Keratinocyte (primary cell): ENCODE data around the gene SLC26A8.

Experiments
- EZH2 ChIP-seq: IDR thresholded peaks from one replicate; pipeline ENCODE4 v1.6.1; 2012; ENCODE audit warnings: inconsistent platforms, mild to moderate bottlenecking, low read length, moderate library complexity
- TF ChIP-seq, protein P1 (sequence below), 3 experiments: IDR thresholded peaks in 1 of 3; conservative IDR thresholded peaks in 1 of 3; optimal IDR thresholded peaks in 1 of 3; 2 replicates in 2 of 3; 3 replicates in 1 of 3; pipeline versions ENCODE3 to v1.5.1; 2011; ENCODE audit warnings: low read length in 3 of 3, mild to moderate bottlenecking in 3 of 3, moderate library complexity in 2 of 3, control low read depth in 1 of 3, inconsistent platforms in 1 of 3; ENCODE audit not compliant: insufficient read depth in 2 of 3; ENCODE audit errors: extremely low read depth in 1 of 3

DNA sequence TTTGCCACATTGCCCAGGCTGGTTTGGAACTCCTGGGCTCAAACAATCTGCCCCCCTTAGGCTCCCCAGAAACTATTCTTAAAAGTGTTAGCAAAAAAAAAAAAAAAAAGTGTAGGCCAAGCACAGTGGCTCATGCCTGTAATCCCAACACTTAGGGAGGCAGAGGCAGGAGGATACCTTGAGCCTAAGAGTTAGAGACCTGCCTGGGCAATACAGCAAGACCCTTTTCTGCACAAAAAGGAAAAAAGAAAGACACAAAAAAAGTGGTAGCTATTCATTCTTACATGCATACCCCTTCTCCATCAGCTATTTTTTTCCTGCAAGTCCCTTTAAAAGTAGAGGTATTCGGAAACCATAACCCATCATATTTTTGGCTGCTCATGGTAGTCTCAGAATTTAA, 100.3 kb downstream of the SLC26A8 start:
- TF ChIP-seq, protein P1, sequence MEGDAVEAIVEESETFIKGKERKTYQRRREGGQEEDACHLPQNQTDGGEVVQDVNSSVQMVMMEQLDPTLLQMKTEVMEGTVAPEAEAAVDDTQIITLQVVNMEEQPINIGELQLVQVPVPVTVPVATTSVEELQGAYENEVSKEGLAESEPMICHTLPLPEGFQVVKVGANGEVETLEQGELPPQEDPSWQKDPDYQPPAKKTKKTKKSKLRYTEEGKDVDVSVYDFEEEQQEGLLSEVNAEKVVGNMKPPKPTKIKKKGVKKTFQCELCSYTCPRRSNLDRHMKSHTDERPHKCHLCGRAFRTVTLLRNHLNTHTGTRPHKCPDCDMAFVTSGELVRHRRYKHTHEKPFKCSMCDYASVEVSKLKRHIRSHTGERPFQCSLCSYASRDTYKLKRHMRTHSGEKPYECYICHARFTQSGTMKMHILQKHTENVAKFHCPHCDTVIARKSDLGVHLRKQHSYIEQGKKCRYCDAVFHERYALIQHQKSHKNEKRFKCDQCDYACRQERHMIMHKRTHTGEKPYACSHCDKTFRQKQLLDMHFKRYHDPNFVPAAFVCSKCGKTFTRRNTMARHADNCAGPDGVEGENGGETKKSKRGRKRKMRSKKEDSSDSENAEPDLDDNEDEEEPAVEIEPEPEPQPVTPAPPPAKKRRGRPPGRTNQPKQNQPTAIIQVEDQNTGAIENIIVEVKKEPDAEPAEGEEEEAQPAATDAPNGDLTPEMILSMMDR (optimal IDR thresholded peaks at IDR 0.05 in 1 of 3, IDR thresholded peaks at IDR 0.05 in 1 of 3, conservative IDR thresholded peaks at IDR 0.05 in 1 of 3; ENCODE audit: extremely low read depth in 1 of 3, insufficient read depth in 2 of 3, low read length in 3 of 3): no peak
- TF ChIP-seq EZH2: no peak
